HT1080 (cell line): ENCODE data around the gene MAFF. TPM values are rescaled to one million over a fixed set of nuclear protein-coding genes. Genes with fewer than 3 reads are reported as not detected.
A peak's percentile ranks its signal among the peaks of the same experiment; 100 is the strongest.
"Not testable (repeated sequence)": the region's sequence is repeated elsewhere in the genome, so short reads cannot be mapped to it uniquely, and the experiment has no call there.

ENCODE experiments used
- DNase-seq: peaks from one replicate; pipeline ENCODE4 v3.0.0-alpha.2; 2015; ENCODE audit warnings: low read depth
- total RNA-seq: library from RNA; depleted of rRNA; stranded (reverse); fragments of >200 nt; shearing (Covaris generic); gene quantifications from 2 replicates; pipeline ENCODE4 v1.2.3, GENCODE V29; 2014

Gene MAFF
- total RNA-seq, 1 experiment from 2014 or later, result 15.0 TPM

DNA sequence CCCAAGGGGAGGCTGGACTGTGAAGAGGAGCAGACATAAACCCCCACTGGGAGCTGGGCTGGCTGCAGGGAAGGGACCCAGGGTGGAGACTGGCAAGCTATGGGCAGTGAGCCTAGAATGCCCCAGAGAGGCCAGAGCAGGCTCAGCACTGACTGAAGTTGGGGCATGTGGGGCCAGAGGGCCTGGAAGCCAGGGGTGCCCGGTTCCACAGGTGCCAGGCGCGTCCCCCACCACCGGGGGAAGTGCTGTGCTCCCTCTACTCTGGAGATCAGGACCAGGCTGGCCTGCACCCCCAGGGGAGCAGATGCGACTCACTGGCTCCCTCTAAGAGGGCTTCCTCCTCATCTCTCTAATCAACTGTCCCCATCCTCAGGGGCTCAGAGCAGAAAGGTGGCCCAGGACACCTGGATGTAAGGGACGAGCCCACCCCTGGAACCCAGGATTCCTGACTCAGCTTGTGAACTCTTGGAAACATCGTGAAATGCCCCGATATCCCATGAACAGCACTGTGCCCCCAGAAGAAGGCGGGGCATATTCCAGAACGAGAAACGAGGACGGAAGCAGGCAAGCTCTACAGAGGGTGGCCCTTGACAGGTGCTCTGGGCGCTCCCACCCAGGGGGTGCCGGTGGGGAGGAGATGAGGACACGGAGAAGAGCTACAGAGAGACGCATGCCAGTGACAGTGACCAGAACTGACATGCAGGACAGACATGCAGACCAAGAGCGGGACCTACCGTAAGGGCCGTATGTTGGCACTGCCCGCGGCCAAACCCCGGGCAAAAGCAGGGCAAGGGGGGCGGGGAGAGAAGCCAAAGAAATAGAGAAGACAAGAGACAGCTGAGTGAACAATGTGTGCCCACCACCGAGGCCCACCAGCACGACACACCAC lies 20.4 kb downstream of the MAFF start:
- no peak for DNase-seq

DNA sequence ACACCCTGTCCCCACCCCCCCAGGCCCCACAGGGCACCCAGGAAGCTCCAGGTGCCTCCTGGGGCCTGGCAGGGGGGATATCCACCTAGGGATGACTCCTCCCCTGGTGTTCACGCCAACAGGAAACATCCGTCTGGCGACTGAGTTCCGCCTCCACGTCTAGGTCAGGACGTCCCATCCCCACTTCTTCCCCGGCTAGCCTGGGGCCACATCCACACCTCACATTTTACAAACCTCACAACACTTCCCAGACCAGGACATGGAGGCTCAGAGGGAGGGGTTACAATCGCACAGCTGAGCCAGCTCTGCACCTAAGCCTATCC lies 21.0 kb downstream of the MAFF start:
- DNase-seq, result no peak

DNA sequence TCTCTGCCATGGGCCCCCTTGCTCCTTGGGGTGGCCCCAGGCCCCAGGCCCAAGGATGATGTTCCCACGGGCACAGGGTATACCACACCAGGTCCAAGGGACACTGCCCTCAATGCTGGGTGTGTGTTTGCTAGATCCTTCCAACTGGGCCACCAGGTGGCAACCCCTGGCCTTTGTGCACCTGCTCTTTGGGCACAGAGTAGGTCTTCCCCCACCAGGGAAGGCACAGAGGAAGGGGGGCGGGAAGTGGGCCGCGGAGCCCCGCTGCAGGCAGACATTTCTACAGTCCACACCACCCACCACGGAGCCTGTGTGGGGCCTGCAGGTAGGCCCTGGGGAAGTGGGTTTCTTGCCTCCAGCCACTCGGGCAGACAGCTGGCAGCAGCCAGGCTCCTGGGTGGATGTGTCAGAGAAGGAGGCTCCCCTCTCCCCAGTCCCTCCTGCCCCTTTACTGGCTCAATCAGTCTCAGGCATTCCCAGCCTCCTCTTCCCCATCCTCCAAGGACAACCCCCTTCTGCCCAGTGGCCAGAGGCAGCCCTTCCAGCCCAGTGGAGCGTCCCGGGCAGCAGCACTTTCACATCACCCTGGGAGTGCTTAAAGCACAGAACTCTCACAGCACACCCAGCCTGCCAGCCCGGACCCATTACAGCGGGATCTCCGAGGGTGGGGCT lies 21.6 kb downstream of the MAFF start:
- no peak for DNase-seq

DNA sequence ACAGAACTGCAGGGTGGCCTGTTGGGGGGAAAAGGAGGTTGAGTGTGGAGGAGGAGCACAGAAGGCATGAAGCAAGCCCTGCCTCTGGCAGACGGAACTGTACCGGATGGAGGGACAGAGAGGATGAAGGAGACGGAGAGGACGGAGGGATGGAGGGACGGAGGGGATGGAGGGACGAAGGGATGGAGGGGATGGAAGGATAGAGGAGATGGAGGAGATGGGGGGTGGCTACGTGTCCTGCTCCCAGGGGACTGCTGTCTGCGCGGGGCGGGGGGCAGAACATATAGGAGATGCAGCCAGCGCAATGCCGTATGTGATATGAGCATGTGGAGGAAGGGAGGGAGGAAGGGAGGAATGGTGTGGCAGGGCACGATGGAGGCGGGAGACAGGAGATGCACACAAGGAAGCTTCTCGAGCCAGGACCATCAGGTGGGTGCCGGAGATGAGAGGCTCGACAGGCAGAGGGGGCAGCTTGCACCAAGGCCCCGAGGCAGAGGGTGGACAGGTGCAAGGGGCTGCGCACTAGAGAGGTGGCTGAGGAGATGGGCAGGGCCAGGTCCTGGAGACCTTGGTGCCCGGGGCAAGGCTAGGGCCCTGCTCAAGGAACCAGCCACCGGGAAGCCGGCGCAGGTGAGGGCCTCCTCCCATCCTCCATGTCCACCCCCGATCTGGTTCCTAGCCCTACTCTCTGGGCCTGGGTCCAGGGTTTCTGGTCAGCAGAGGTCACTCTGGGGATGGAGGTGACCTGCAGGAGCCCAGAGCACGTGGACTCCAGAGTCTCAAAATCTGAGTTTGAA lies 25.3 kb downstream of the MAFF start:
- no peak for DNase-seq

DNA sequence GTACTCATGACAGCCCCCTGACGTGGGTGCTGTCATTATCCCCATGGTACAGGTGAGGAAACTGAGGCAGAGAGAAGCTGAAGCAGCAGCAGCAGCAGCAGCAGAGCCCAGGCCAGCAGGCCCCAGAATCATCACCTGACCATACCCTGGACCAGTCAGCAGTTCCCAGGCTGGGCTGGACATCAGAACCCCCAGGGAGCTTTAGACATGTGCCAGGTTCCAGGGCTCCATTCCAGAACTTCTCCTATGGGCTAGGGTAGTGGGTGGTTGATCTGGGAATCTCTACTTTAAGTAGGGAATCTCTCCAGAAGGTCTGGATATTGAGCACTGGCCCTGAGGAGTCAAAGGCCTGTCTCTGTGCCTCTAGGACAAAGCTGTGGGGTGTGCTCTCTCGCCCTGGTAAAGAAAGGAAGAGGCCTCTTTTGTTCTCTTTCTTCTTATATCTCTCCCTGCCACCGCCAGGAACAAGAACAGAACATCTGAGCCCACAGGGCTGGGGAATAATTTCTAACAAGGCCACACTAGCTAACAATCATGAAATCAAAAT lies 26.6 kb downstream of the MAFF start:
- DNase-seq, result no peak

DNA sequence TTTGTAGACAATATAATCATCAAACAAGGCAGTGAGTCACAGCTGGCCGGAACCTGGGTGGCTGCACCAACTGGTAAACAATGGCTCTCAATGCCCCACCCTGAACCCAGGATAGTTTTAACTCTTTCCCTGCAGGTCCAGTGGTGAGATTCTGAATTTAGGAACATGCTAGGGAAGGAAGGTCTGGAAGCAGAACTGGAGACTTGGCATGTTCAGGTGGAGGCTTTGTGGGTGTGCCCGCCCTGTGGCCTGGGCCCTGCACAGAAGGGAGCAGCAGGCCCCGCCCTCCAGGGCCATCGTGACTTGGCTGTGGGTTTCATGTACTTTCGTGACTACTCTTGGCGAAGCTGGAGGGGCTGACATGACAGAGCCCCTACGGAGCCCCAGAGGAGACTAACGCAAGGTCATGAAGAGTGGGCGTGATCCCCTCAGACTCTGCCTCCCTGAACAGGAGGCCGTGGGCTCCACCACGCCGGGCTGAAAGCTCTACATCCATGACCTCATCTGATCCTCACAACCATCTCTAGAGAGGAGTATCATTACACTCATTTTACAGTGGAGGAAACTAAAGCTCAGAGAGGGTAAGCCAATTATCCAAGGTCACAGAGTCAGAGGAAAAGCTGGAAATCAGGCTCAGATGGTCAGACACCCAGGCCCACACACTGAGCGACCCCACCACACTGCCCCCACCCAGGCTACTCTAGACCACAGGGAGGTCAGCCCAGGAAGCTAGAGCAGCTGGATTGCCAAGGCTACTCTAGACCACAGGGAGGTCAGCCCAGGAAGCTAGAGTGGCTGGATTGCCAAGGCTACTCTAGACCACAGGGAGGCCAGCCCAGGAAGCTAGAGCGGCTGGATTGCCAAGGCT lies 27.3 kb downstream of the MAFF start:
- peak; percentile 76 for DNase-seq

DNA sequence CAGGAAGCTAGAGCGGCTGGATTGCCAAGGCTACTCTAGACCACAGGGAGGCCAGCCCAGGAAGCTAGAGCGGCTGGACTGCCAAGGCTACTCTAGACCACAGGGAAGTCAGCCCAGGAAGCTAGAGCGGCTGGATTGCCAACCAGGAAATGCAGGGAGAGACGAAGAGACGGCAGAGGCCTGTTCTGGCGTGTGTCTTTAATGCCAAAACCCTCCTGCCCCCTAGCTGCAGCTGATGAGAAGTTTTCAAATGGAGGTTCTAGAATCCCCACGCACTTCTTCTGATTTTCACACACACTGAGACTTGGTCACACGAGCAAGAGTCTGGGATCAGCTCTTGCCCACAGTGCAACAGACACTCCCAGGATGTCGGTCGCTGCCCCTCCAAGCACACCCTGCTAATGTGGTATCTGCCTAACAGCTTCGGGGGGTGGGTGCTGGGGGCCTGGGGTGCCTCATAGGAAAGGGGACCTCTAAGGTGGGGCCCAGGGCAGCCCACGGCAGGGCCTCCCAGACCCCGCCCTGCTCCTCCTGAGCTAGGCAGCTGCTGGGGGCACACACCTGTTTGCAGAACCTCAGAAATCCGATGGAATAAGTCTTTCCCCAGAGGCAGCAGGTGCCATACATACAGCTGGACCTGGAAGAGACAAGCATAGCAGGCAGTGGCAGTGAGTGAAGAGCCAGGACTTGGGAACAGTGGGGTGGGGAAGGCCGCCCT lies 28.5 kb downstream of the MAFF start:
- no peak for DNase-seq

DNA sequence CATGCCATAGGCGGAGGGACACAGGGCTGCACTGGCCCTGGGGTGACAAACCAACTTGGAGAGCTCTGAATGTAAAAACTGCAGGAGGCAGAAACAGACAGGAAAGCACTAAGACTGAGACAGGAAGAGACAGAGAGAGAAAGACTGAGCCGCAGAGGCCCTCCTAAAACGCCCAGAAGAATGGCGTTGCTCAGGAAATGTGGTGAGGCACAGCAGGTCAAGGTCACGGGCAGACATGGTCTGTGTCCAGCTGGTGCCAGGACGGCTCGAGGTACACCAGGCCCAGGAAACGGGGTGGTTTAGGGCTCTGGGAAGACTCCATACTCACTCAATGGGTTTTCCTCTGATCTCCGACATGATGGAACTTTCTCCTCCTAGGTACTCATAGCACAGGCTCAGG lies 29.1 kb downstream of the MAFF start:
- DNase-seq, result no peak

DNA sequence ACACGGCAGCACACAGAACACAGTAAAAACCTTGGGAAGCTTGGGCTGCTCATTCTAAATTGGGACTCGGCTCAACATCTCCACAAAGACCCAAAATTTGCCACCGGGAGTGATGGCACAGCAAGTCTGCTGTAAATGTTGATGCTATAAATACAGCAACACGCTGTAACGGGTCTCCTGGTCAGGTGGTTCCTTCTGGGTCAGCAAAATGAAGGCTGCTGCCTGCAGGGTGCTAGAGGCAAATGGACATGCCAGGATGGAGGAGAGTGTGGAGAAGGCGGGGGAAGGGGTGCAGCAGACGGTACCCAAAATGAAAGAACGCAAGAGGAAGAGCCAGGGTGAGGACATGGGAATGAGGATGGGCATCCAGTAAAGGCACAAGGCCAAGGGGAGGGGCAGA lies 30.4 kb downstream of the MAFF start:
- no peak for DNase-seq

DNA sequence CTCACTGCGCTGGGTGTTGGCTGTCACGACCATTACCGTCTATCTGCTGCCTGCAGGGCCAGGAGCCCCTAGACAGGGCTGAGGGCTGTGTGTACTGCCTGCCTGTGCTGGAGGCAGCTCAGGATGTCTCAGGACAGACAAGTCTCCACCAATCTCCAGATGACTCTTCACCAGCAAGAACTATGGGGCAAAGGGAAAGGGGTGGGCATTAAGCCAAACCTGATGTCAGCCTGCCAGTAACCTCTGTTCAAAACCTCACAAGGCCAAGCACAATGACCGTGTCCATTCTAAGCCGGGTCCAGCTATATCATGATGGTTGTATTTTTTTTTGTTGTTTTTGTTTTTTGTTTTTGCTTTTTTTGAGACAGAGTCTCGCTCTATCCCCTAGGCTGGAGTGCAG lies 31.6 kb downstream of the MAFF start:
- no peak for DNase-seq

DNA sequence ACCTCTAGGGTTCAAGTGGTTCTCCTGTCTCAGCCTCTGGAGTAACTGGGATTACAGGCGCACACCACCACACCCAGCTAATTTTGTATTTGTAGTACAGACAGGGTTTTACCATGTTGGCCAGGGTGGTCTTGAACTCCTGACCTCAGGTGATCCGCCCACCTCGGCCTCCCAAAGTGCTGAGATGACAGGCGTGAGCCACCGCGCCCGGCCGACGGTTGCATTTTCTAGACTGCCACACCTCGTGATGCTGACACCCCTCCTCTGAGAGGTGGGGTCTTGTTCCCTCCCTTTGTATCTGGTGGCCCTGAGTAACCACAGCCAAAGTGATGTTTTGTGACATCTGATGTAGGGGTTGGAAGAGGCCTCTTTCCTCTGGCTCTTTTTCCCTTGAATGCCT lies 32.1 kb downstream of the MAFF start:
- not testable (repeated sequence) for DNase-seq

DNA sequence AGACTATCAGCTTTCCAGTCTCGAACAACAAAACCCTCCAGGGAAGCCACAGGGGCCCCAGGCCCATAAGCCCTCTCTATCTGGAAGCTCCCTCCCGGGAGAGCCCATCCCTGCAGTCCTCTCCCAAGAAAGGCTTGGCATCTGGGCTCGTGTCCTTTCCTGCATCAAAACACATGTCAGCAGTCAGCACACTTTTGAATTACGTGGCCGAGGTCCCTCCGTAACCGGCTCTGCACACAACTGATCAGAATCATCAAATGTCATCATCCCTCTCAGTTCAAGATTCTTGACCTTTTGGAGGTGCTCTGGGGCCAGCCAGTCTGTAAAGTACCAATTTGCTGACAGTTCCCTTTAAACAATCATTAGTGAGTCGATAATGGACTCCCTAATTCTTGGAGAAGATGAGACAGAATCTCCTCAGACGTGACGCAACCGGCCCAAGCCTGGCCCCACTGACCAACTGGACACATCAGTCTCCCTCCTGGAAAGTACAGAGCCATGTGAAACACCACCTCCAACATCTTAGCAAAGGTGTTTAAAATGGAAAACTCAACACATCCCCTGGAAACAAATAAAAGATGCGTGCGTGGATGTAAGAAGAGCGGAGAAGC lies 33.6 kb downstream of the MAFF start:
- no peak for DNase-seq

DNA sequence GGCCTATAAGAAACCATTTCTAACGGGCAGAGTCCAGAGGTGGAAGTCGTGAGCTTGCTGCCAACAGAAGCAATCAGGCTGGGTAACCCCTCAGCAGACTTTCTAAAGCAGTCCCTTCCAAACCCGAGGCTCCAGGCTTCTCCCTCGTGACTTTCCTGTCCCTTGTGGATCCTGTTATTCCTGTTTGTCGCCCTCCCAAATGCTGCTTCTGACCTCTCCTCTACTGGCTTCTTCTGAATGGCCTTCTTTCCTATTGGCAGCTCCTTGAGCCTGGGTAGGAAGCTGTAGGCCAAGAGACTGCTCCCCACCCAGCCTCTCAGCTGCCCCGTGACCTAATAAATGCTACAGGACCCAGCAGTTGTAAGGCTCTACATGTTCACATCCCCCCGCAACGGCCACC lies 35.0 kb downstream of the MAFF start:
- DNase-seq, result no peak

DNA sequence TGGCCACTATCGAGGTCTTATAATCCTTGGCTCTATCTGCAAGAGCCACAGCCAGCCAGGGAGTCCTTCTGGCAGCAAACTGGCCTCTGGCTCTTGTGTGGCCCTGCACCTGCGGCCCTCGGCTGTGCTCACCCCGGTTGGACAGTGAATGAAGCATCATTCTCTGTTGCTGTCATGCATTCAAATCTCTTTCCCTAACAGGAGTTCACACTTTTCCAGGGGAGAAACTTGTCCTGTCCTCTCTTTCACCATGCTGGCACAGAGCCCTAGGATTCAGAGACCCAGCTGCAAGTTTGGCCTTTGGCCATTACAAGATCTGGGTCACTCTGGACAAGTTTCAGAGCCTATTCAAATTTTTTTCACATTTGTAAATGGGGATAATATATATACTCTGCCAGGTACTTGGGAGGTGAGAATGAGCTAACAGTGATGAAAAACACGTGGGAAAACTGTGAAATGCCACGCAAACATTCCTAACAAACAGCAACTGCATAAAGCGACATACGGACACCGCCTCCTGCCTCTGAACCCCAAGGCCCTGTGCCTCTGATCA lies 36.8 kb downstream of the MAFF start:
- DNase-seq, result no peak

DNA sequence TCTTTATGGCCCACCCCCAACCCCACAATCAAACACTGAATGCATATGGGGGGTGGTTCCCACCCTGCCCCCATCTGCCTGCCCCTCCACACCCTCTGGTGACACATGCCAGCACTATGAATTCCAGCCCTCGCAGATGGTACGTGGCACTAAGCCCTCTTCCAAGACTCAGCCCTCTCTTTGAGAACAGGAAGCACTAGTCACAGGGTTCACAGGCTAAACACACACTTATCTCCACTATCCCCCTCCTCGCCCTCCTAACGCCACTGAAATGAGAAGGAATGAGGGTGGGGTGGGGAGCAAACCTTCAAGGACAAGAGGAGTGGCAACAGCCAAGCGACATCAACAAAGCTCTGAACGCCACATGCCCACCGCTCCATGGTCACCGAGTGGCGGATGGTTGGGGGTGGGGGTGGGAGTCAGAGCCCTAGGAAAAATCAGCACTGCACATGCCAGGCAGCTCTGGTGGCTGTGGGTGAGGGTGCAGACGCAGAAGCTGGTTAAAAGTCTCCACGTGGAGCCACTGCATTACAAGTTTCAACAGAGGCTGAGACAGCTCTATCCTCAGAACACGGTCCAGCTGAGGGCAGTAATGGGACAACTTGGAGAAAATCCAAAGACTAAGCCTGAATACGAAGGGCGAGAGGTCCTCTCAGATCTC lies 37.4 kb downstream of the MAFF start:
- DNase-seq, result peak; percentile 95

DNA sequence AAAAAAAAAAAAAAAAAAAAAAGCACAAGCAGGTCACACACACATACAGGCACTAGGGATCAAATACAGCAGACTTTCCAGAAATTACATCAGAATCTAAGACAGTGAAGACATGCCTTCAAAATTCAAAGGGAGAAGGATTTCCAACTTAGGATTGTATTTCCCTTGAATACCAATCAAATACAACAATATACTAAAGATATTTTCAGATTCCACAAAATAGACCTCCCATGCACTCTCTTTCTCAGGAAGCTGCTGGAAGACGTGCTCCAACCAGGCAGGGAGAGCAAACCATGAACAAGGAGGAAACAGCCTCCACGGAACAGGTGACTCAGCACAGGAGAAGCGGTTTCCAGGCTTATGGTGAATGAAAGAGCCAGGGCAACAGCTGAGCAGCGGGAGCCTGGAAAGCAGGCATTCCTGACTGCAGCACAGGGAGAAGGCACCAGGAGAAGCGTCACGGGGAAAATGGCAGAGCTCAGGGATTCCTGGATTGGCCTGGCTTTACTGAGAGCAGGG lies 39.0 kb downstream of the MAFF start:
- peak; percentile 93 for DNase-seq

DNA sequence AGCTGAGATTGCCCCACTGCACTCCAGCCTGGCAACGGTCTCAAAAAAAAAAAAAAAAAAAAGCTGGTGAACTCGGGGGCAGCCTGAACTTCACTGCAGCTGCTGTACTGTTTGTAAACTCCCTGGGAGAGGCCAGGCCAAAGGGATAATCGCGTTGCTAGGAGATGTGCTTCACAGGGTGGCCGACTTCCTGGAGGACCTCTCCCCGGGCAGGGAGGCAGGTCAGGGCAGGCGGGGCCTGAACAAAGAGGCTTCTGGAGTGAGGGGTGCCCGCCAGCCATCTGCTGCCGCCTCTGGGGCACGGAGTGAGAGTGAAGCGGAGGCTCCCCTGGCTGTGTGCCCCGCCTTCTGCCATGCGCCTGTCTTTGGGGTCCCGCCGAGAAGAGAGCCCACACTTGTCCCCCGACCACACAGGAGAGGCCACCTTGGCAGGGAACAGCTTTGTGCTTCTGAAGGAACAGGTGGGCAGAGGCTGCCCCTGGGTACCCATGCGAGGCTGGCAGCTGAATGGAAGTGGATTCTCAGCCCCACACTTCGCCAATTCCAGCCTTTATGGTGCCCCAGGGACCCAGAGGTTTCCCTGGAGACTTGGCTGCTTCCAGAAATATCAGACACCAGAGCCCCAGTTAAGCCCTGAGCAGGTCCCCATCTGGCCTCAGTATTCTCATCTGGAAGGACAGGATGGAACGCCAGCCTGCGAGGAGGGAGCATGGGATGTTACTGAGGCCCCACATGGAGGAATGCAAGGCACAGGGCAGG lies 41.4 kb downstream of the MAFF start:
- DNase-seq, result no peak

DNA sequence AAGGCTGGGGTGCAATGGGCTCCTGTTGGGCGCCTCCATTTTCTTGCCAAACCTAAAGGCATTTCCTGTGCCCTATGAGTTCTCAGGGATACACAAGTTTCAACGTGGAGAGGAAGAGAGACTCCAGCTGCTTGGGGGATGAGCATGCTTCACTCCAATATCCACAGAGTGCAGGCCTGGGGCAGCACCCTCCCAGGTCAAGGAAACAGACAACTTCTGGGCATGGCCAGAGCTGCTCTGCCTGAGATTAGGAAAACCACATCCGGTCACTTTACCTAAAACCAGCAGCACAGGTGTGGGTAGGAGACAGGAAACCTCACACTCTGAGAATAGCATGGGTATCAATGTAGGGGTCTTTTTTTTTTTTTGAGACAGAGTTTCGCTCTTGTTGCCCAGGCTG lies 42.3 kb downstream of the MAFF start:
- no peak for DNase-seq
